AG10803 (cell line): ENCODE data around the gene CTSC.
"Not testable (repeated sequence)": the region's sequence is repeated elsewhere in the genome, so short reads cannot be mapped to it uniquely, and the experiment has no call there.

Experiments used
- DNase-seq: peaks from one replicate; pipeline ENCODE4 v3.0.0; 2010; ENCODE audit warnings: low read depth
- H3K4me3 ChIP-seq: 2 replicates; pipeline ENCODE4 v1.5.1; 2011; ENCODE audit warnings: mild to moderate bottlenecking, low read length, control low read depth
- CTCF ChIP-seq: conservative IDR thresholded peaks from 2 replicates; pipeline ENCODE4 v1.5.1; 2011; ENCODE audit warnings: mild to moderate bottlenecking, low read length, control low read depth, inconsistent platforms

CTSC gene

GRCh38 chr11:88330826-88331428, 6.6 kb downstream of the CTSC start:
- DNase-seq: no peak
- no peak for TF ChIP-seq CTCF
- H3K4me3 ChIP-seq: no peak overlapping the region

- no peak for DNase-seq
- no peak overlapping the region for H3K4me3 ChIP-seq
- TF ChIP-seq CTCF: no peak
Measured at GRCh38 chr11:88329563-88330250, 7.8 kb downstream of the CTSC start.

- no peak for TF ChIP-seq CTCF
- no peak for DNase-seq
Measured at GRCh38 chr11:88327462-88328143, 9.9 kb downstream of the CTSC start.

DNA sequence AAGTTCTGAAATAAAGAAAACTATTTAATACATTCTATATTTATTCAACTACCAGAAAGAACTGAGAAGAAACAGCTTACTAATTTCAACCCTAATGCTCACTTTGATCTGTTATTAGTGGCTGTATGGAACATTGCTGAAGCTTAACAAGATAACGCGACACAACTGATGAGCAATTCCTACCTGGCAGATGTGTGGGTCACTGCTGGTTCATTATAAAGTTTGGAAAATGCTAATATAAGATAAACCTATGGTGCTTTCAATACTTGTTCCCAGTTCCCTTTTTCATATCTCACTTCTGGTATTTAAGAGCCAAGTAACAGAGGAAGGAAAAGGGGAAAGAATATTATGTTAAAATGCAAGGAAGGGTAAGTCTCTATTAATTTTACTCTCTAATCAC, 10.5 kb downstream of the CTSC start:
- no peak for TF ChIP-seq CTCF
- no peak for DNase-seq
- no peak overlapping the region for H3K4me3 ChIP-seq

More at GRCh38 chr11:88327462-88328143, 9.9 kb downstream of the CTSC start:
- H3K4me3 ChIP-seq: no peak overlapping the region

DNA sequence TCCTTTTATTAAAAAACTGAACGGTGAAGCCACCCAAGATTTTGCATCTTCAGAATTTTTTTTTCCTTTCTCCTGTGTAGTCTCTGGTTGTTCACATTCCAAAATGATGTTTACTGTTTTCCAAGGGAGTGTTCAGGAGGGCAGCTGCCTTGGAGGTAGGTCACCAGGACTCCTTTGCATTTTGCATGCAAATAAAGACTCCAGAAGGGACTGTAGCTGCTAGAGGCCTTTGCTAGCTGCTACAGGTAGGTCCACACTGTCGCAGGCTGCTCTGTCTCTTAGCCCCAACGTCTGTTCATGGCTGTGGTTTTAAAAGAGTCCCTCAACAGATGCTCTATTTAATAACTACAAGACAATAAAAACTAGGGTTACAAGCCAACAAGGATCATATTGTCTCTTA, 11.4 kb downstream of the CTSC start:
- TF ChIP-seq CTCF: no peak
- no peak for DNase-seq
- H3K4me3 ChIP-seq: no peak overlapping the region

DNA sequence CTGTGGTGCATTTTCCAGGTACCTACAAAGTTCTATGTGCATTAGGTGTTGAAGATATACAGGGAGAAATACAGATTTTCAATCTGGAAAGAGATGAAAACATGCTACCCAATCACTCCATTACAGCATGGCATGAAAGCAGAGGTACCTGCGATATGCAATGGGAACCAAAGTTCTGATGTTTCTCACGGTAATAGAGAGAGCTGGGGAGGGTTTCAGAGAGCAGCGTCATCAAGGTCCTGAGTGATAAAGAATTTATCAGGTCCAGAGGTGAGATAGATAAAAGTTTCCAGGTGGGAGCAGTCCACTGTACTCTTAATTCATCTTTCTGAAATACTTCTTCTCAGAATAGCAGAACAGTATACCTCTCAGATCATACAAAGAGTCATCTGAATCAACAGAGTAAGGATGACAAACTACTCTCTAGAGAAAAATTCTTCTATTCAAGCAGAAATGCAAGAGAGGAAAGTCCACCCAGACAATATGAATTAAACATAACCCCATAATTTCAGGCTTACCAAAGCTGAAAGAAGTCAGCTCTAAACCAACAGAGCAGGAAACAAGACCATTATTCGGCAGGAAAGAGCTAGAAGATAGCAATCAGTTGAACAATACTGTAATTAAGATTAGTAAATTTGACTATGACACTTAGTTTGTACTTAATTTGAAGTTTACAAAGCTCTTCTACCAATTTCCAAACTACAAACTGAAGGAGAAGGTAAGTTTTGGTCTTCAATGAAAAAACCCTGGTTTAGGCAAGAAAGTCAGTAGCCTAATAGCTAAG, 12.8 kb downstream of the CTSC start:
- TF ChIP-seq CTCF: no peak
- H3K4me3 ChIP-seq: no peak overlapping the region
- DNase-seq: no peak

DNA sequence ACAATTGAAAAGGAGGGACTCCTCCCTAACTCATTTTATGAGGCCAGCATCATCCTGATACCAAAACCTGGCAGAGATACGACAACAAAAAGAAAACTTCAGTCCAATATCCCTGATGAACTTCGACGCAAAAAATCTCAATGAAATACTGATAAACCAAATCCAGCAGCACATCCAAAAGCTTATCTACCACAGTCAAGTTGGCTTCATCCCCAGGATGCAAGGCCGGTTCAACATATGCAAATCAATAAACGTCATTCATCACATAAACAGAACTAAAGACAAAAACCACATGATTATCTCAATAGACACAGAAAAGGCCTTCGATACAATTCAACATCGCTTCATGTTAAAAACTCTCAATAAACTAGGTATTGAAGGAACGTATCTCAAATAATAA, 14.7 kb downstream of the CTSC start:
- not testable (repeated sequence) for H3K4me3 ChIP-seq, DNase-seq

- not testable (repeated sequence) for H3K4me3 ChIP-seq, DNase-seq
Measured at GRCh38 chr11:88321412-88321811, 16.1 kb downstream of the CTSC start.
